T-cell (primary cell): ENCODE data around the gene CYP8B1. TPM values are rescaled to one million over a fixed set of nuclear protein-coding genes. Genes with fewer than 3 reads are reported as not detected.

ENCODE experiments used
- ATAC-seq, 4 experiments: fragments of 200-7000 bp in 3 of 4; fragments of 150-1000 bp in 1 of 4; cut with Tn5 transposase; replicated peaks in 1 of 4; 1 replicate in 3 of 4; 2 replicates in 1 of 4; pipeline ENCODE4 v1.10.0; 2021; ENCODE audit warnings: moderate library complexity in 3 of 4, mild to moderate bottlenecking in 2 of 4, moderate number of reproducible peaks in 1 of 4
- CTCF ChIA-PET, 2 donors: fragments of 300-600 bp; sonication (Branson Sonifier 250); formaldehyde crosslinking; loops; one replicate each; lab custom pipeline; 2022; ENCODE audit warnings: antibody characterized with exemption in 2 of 2; lab: Charles Lee
- POLR2A ChIA-PET, 2 donors: fragments of 300-600 bp; sonication (Branson Sonifier 250); formaldehyde crosslinking; loops; one replicate each; lab custom pipeline; 2022; ENCODE audit warnings: antibody characterized with exemption in 2 of 2; lab: Charles Lee
- DNase-seq, 35 experiments: peaks; one replicate each; pipeline versions ENCODE4 v3.0.0 to v3.0.0-alpha.2; 2013 to 2023
- H3K27ac ChIP-seq: one replicate; pipeline ENCODE4 v1.5.1; 2013; ENCODE audit warnings: low read length
- H3K27me3 ChIP-seq, 2 experiments: replicated peaks in 1 of 2; 1 replicate in 1 of 2; 2 replicates in 1 of 2; pipeline versions ENCODE4 v1.6.1 to v1.7.0; 2013; ENCODE audit warnings: low read length in 1 of 2, mixed read lengths in 1 of 2; ENCODE audit not compliant: control insufficient read depth in 2 of 2, insufficient read depth in 2 of 2; ENCODE audit errors: extremely low read depth in 1 of 2
- H3K36me3 ChIP-seq, 2 donors: 1 replicate in 1 of 2; 2 replicates in 1 of 2; pipeline versions ENCODE4 v1.6.1 to v1.7.0; 2013; ENCODE audit warnings: low read length in 1 of 2; ENCODE audit not compliant: control insufficient read depth in 2 of 2, insufficient read depth in 1 of 2; ENCODE audit errors: extremely low read depth in 1 of 2
- H3K4me1 ChIP-seq, 2 experiments: 1 replicate in 1 of 2; 2 replicates in 1 of 2; pipeline versions ENCODE4 v1.6.1 to v1.7.0; 2013; ENCODE audit warnings: low read length in 2 of 2, mixed read lengths in 1 of 2; ENCODE audit not compliant: insufficient read depth in 2 of 2, control insufficient read depth in 1 of 2; ENCODE audit errors: extremely low read depth in 1 of 2
- H3K4me3 ChIP-seq, 2 donors: 1 replicate in 1 of 2; 2 replicates in 1 of 2; pipeline versions ENCODE4 v1.5.1 to v1.7.0; 2013; ENCODE audit warnings: mild to moderate bottlenecking in 2 of 2, low read length in 1 of 2, moderate library complexity in 1 of 2; ENCODE audit not compliant: control insufficient read depth in 1 of 2; ENCODE audit errors: extremely low read depth in 1 of 2
- H3K9me3 ChIP-seq: 2 replicates; pipeline ENCODE4 v1.7.0; 2013
- H3K27ac Mint-ChIP-seq, 2 donors: one replicate each; pipeline ENCODE4 v1.8.0; 2020 to 2021; ENCODE audit warnings: mild to moderate bottlenecking in 2 of 2, mixed read lengths in 2 of 2
- H3K27me3 Mint-ChIP-seq, 2 donors: one replicate each; pipeline ENCODE4 v1.8.0; 2021 to 2022; ENCODE audit warnings: mixed read lengths in 2 of 2
- H3K36me3 Mint-ChIP-seq: one replicate; pipeline ENCODE4 v1.8.0; 2021; ENCODE audit warnings: mixed read lengths
- H3K4me1 Mint-ChIP-seq, 3 donors: one replicate each; pipeline ENCODE4 v1.8.0; 2020 to 2022; ENCODE audit warnings: mixed read lengths in 3 of 3, mild to moderate bottlenecking in 1 of 3
- H3K4me3 Mint-ChIP-seq, 3 donors: one replicate each; pipeline ENCODE4 v1.8.0; 2020 to 2022; ENCODE audit warnings: mild to moderate bottlenecking in 3 of 3, mixed read lengths in 3 of 3, moderate library complexity in 3 of 3
- H3K9me3 Mint-ChIP-seq, 3 donors: one replicate each; pipeline ENCODE4 v1.8.0; 2020 to 2022; ENCODE audit warnings: mixed read lengths in 3 of 3
- WGBS: methylation state at CpG from one replicate; pipeline ENCODE4 v1.1.5; 2013; ENCODE audit warnings: missing lambda C conversion rate; ENCODE audit not compliant: insufficient coverage; 5-methylcytosine and 5-hydroxymethylcytosine counted together
- total RNA-seq, 35 experiments: library from RNA in 6 of 35; stranded (reverse) in 6 of 35; fragments of 120-200 nt in 1 of 35; gene quantifications; one replicate each; pipeline versions ENCODE4 v1.2.1 to v1.2.4 and lab custom pipeline; 2013 to 2026

The CYP8B1 gene
- total RNA-seq, 5 donors from 2014 or later (not counting 1 experiment from before 2014, with no cell fraction given) = 0.09 to 0.23 (median 0.13) TPM; not detected in 2

DNA sequence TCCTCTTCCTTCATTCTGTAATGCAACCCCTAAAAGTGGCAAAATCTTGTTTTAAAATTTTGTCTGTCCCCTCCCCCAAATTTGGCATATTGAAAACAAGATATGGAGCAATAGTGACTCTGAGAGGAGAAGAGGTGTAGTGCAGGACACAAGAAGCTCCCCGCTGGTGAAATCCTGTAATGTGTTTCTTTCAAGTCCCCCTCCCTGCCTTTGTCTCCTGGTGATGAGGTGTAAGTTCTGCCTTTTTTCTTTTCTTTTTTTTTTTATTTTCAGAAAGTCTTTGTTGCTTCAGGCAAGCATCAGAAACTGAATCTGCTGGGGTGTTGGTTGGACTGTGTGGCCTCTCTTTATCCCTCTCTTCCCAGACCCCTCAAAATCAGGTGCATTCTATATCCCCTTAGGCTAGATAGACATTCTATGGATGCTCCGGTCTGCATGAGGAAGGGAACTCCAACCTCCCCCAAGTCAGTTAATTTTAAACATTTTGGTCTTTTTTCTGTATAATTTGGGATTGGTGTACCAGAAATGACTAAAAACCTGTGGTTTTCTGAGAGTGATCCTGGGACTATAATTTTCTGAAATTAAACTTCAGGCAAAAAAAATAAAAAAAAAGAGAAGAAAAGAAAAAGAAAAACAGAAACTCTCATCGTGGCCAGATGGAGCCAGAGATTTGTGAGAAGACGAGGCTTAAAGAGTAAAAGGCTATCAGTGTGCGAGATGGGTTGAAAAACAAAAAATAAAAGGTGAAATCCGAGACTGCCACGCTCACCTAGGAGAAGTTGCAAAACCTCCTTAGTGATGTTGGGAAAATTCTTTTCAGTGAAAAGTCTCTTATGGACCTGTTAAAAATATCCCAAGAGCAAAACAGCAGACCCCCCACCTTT lies 45.0 kb downstream of the CYP8B1 start:
- no peak overlapping the region for H3K4me3 Mint-ChIP-seq
- ChIA-PET POLR2A (no interaction called here), CTCF (interaction anchor here in 1 of 2 donors (0.6 to 1.5 kb wide), 9 partner anchors 9 to 643 kb away, joined by 3 to 17 read pairs (median 3); partner anchors contain the start of gene SS18L2)
- Histone ChIP-seq H3K4me3 (no peak overlapping the region), H3K27me3 (no peaks in the 10 kb centered on the region), H3K27ac (no peak overlapping the region), H3K36me3 (no peaks in the 10 kb centered on the region), H3K9me3 (no peaks in the 10 kb centered on the region), H3K4me1 (no peaks in the 10 kb centered on the region)
- H3K27me3 Mint-ChIP-seq = peaks cover 11 to 29% of the 10 kb centered on the region in 2 donors
- H3K4me1 Mint-ChIP-seq = peaks cover 6 to 13% (median 9%) of the 10 kb centered on the region in 3 donors
- DNase-seq = peak in 1 of 35 experiments; percentile 31
- WGBS = 0% methylated on average over 2 of the region's 7 CpGs
- H3K9me3 Mint-ChIP-seq = no peaks in the 10 kb centered on the region
- H3K27ac Mint-ChIP-seq = no peak overlapping the region
- ATAC-seq = no peak
- H3K36me3 Mint-ChIP-seq = no peaks in the 10 kb centered on the region

DNA sequence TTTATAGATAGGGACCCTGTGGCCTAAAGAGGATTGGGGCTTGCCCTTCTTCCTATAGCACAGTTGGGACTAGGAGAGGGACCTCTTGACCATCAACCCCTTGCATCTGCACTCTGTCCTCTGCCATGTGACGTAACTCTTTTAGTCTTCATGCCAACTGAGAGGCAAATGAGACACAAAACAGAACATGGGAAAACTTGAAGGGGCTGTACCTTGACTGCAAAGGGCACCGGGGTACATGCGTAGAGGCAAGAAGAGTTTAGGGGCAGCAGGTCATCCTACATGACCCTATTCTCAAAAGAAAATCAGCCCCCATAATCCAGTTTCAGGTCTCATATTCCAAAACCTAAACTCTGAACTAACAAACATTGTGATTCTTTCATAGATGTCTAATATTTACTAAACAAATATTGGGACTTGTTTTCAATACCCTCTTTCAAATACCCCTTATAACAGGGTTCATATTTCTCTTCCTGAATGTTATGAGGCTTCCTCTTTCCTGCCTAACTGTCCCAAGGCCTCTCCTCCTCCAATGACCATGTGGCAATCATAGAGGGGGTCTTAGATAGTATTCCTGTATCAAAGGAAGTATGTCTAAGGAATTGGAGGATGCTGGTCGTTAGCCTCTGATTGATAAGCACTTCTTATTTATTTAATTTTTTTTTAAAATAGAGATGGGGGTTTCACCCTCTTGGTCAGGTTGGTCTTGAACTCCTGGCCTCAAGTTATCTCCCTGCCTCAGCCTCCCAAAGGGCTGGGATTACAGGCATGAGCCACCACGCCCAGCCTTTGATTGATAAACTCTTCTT lies 45.8 kb downstream of the CYP8B1 start:
- no peaks in the 10 kb centered on the region for H3K9me3 ChIP-seq
- no peak overlapping the region for H3K27ac ChIP-seq
- 91% methylated on average over 3 of the region's 5 CpGs for WGBS
- ChIA-PET CTCF (interaction anchor here in 1 of 2 donors (0.5 to 0.9 kb wide), 5 partner anchors 9 to 1832 kb away, joined by 3 to 4 read pairs (median 3); no protein-coding TSS in a partner anchor), POLR2A (no interaction called here)
- H3K9me3 Mint-ChIP-seq = no peaks in the 10 kb centered on the region
- H3K36me3 ChIP-seq = no peaks in the 10 kb centered on the region
- DNase-seq (no peak), ATAC-seq (no peak)
- no peak overlapping the region for H3K4me3 ChIP-seq
- no peaks in the 10 kb centered on the region for H3K4me1 ChIP-seq
- H3K4me1 Mint-ChIP-seq = peaks cover 6 to 13% (median 9%) of the 10 kb centered on the region in 3 donors
- no peaks in the 10 kb centered on the region for H3K27me3 ChIP-seq
- H3K27ac Mint-ChIP-seq = no peak overlapping the region
- no peaks in the 10 kb centered on the region for H3K36me3 Mint-ChIP-seq
- no peak overlapping the region for H3K4me3 Mint-ChIP-seq
- H3K27me3 Mint-ChIP-seq = peaks cover 7 to 31% of the 10 kb centered on the region in 2 donors

DNA sequence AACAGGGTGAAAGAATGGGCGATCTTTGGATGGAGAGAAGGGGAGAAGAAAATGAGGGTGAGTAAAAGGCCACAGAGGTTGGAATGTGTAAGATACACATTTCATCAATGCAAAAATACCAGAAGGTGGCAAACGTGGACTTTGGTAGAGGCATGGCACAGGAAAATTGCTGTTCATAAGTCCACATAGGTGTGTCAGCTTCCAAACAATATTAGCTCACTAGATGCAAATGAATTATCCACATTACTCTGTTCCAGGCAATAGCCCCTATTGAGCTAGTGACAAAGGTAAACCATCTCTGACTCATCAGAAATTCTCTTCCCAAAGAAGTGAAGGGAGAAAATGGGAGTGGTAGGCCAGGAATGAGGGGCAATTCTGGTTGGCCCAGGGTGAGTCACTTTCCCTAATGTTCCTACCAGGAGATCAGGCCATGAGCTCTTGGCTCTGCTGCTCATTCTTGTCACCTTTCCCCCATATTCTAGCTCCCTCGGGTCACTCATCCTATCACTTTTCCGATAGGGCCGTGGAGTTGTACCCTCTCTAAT lies 46.5 kb downstream of the CYP8B1 start:
- Mint-ChIP-seq H3K9me3 (no peaks in the 10 kb centered on the region), H3K4me1 (peaks cover 6 to 13% (median 9%) of the 10 kb centered on the region in 3 donors), H3K27ac (no peak overlapping the region), H3K27me3 (peaks cover 7 to 30% of the 10 kb centered on the region in 2 donors), H3K36me3 (no peaks in the 10 kb centered on the region), H3K4me3 (no peak overlapping the region)
- H3K9me3 ChIP-seq = no peaks in the 10 kb centered on the region
- no peak for DNase-seq
- POLR2A ChIA-PET = no interaction called here
- 100% methylated on average over 1 of the region's 5 CpGs for WGBS
- no peaks in the 10 kb centered on the region for H3K27me3 ChIP-seq
- no peak for ATAC-seq
- H3K27ac ChIP-seq = no peak overlapping the region
- CTCF ChIA-PET = interaction anchor here in 1 of 2 donors (0.5 to 0.9 kb wide), 2 partner anchors 52 to 1831 kb away, joined by 3 to 4 read pairs; no protein-coding TSS in a partner anchor
- no peaks in the 10 kb centered on the region for H3K36me3 ChIP-seq
- H3K4me1 ChIP-seq = no peaks in the 10 kb centered on the region
- H3K4me3 ChIP-seq = no peak overlapping the region

DNA sequence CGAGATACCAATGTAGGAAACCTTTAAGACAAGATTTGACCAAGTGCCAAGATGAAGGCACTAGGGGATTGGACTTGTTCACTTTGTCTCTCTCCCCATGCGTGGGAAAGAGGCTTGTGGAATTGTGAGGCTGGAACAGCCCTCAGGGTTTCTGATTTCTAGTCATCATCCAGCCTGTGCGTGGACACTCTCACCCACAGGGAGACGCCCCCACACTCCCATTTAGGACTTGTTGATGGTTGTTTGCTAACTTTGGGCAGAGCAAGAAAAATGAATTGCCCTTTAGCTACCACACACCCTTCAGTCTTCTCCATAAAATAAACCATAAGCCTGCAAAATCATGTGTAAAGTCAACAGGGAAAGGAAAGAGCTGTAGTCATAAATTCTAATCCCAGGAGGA lies 48.0 kb downstream of the CYP8B1 start:
- H3K27ac Mint-ChIP-seq = no peak overlapping the region

DNA sequence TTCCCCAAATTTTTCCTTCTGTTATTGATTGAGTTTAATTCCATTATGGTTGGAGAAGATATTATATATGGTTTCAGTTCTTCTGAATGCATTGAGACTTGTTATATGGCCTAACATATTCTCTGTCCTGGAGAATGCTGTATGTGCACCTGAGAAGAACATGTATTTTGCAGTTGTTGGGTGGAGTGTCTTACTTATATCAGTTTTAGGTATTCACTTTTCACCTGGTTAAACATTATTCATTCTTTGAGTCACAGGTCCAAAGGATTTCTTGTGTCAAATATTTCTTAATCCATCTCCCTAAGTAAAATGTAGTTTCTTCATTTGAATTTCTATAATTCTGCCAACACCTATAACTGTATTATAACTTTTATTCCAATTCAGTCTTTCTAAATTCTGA lies 48.7 kb downstream of the CYP8B1 start:
- H3K4me3 ChIP-seq = no peak overlapping the region
- Mint-ChIP-seq H3K36me3 (no peaks in the 10 kb centered on the region), H3K4me1 (peaks cover 6 to 13% (median 9%) of the 10 kb centered on the region in 3 donors), H3K27me3 (peaks cover 7 to 29% of the 10 kb centered on the region in 2 donors), H3K27ac (no peak overlapping the region), H3K4me3 (no peak overlapping the region), H3K9me3 (no peaks in the 10 kb centered on the region)
- DNase-seq (no peak), ATAC-seq (no peak)
- POLR2A ChIA-PET = no interaction called here
- no peaks in the 10 kb centered on the region for H3K9me3 ChIP-seq
- no peaks in the 10 kb centered on the region for H3K27me3 ChIP-seq
- no peaks in the 10 kb centered on the region for H3K4me1 ChIP-seq
- no peak overlapping the region for H3K27ac ChIP-seq
- CTCF ChIA-PET = no interaction called here
- H3K36me3 ChIP-seq = no peaks in the 10 kb centered on the region

More for the DNA sequence above, 48.0 kb downstream of the CYP8B1 start:
- H3K4me1 ChIP-seq = no peaks in the 10 kb centered on the region
- Mint-ChIP-seq H3K9me3 (no peaks in the 10 kb centered on the region), H3K36me3 (no peaks in the 10 kb centered on the region), H3K4me1 (peaks cover 6 to 13% (median 9%) of the 10 kb centered on the region in 3 donors), H3K27me3 (peaks cover 7 to 29% of the 10 kb centered on the region in 2 donors), H3K4me3 (no peak overlapping the region)
- ATAC-seq (no peak), DNase-seq (no peak)
- no peaks in the 10 kb centered on the region for H3K9me3 ChIP-seq
- WGBS = 100% methylated on average over 1 of the region's 4 CpGs
- ChIA-PET CTCF (no interaction called here), POLR2A (no interaction called here)
- H3K27ac ChIP-seq = no peak overlapping the region
- no peak overlapping the region for H3K4me3 ChIP-seq
- H3K27me3 ChIP-seq = no peaks in the 10 kb centered on the region
- no peaks in the 10 kb centered on the region for H3K36me3 ChIP-seq

DNA sequence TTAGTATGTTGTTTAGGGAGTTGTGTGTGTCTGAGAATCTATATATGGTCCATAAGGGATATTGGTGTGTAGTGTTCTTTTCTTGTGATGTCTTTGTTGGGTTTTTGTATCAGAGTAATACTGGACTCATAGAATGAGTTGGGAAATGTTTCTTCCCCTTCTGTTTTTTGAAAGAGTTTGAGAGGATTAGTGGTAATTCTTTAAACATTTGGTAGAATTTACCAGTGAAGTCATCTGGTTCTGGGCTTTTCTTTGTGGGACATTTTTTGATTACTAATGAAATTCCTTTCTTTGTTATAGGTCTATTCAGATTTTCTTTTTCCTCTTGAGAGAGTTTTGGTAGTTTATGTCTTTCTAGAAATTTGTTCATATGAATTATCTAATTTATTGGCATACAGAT lies 49.5 kb downstream of the CYP8B1 start:
- Mint-ChIP-seq H3K27me3 (peaks cover 7 to 29% of the 10 kb centered on the region in 2 donors), H3K4me1 (peaks cover 3 to 5% (median 3%) of the 10 kb centered on the region in 3 donors), H3K9me3 (no peaks in the 10 kb centered on the region), H3K4me3 (no peak overlapping the region), H3K36me3 (no peaks in the 10 kb centered on the region), H3K27ac (no peak overlapping the region)
- Histone ChIP-seq H3K27ac (no peak overlapping the region), H3K27me3 (peaks cover 0 to under 1% of the 10 kb centered on the region in 2 experiments), H3K36me3 (no peaks in the 10 kb centered on the region), H3K9me3 (no peaks in the 10 kb centered on the region), H3K4me3 (no peak overlapping the region), H3K4me1 (no peaks in the 10 kb centered on the region)
- ATAC-seq (no peak), DNase-seq (no peak)
- ChIA-PET CTCF (no interaction called here), POLR2A (no interaction called here)
